A673 (cell line): ENCODE data around the gene PHF1. TPM values are rescaled to one million over a fixed set of nuclear protein-coding genes. Genes with fewer than 3 reads are reported as not detected.

Experiments
- BruUV-seq: library from RNA; stranded (reverse); fragments of 400-500 nt; replicated peaks from 2 replicates; lab custom pipeline; 2021; lab: Mats Ljungman, UMichigan
- CTCF ChIA-PET: fragments of 300-600 bp; sonication (Branson Sonifier 250); formaldehyde crosslinking; loops from one replicate; lab custom pipeline; 2022; ENCODE audit warnings: antibody characterized with exemption; lab: Charles Lee
- POLR2A ChIA-PET: fragments of 300-600 bp; sonication (Branson Sonifier 250); formaldehyde crosslinking; loops from one replicate; lab custom pipeline; 2022; ENCODE audit warnings: antibody characterized with exemption; ENCODE audit not compliant: low non-redundant PET; lab: Charles Lee
- DNase-seq: peaks from one replicate; pipeline ENCODE4 v3.0.0-alpha.2; 2015; ENCODE audit warnings: low spot score
- H3K27ac ChIP-seq: fragments of 200-600 bp; sonication (generic); 2 replicates; pipeline ENCODE4 v1.5.1; 2016; ENCODE audit warnings: mixed run types, low read depth, mild to moderate bottlenecking, mixed read lengths, antibody characterized with exemption, low read length; ENCODE audit not compliant: poor library complexity, severe bottlenecking
- H3K27me3 ChIP-seq: fragments of 200-600 bp; sonication (generic); replicated peaks from 2 replicates; pipeline ENCODE4 v1.6.1; 2017; ENCODE audit warnings: mixed run types, low read depth, mild to moderate bottlenecking, mixed read lengths, antibody characterized with exemption, low read length; ENCODE audit not compliant: insufficient read depth, poor library complexity
- H3K36me3 ChIP-seq: fragments of 200-600 bp; sonication (generic); 2 replicates; pipeline ENCODE4 v1.6.1; 2016; ENCODE audit warnings: mixed run types, mild to moderate bottlenecking, mixed read lengths, antibody characterized with exemption, low read length; ENCODE audit not compliant: insufficient read depth, poor library complexity, severe bottlenecking
- H3K4me1 ChIP-seq: fragments of 200-600 bp; sonication (generic); 2 replicates; pipeline ENCODE4 v1.6.1; 2017; ENCODE audit warnings: mixed run types, mild to moderate bottlenecking, mixed read lengths, antibody characterized with exemption, low read length; ENCODE audit not compliant: insufficient read depth, poor library complexity, severe bottlenecking
- H3K4me3 ChIP-seq: fragments of 200-600 bp; sonication (generic); 2 replicates; pipeline ENCODE4 v1.5.1; 2016; ENCODE audit warnings: low read depth, mixed run types, mild to moderate bottlenecking, mixed read lengths, low read length; ENCODE audit not compliant: poor library complexity, severe bottlenecking
- H3K9me3 ChIP-seq: fragments of 200-600 bp; sonication (generic); 2 replicates; pipeline ENCODE4 v1.6.1; 2016; ENCODE audit warnings: mixed run types, low read depth, mild to moderate bottlenecking, mixed read lengths, antibody characterized with exemption, low read length; ENCODE audit not compliant: poor library complexity, severe bottlenecking
- EZH2 ChIP-seq: fragments of 200-600 bp; sonication (generic); IDR thresholded peaks from 2 replicates; pipeline ENCODE4 v1.6.1; 2017; ENCODE audit warnings: borderline replicate concordance, low read depth, mild to moderate bottlenecking, mixed read lengths, antibody characterized with exemption, low read length; ENCODE audit not compliant: poor library complexity, severe bottlenecking
- intact Hi-C: fragments of 100-400 bp; cut with micrococcal nuclease; formaldehyde crosslinking; loops from one replicate; pipeline ENCODE4 v1.10.0; 2022; ENCODE audit not compliant: unreplicated experiment
- total RNA-seq: library from RNA; stranded (reverse); gene quantifications from 2 replicates; pipeline ENCODE4 v1.2.3, GENCODE V29; 2021
- TF ChIP-seq, protein P1 (sequence below): fragments of 300-800, 200-600 bp; sonication (generic); conservative IDR thresholded peaks from 2 replicates; pipeline ENCODE4 v1.5.1; 2017; ENCODE audit warnings: low read depth, mild to moderate bottlenecking, antibody characterized with exemption, low read length, moderate library complexity, mixed read lengths

The PHF1 gene
- total RNA-seq, 1 experiment from 2014 or later = 53.5 TPM

DNA sequence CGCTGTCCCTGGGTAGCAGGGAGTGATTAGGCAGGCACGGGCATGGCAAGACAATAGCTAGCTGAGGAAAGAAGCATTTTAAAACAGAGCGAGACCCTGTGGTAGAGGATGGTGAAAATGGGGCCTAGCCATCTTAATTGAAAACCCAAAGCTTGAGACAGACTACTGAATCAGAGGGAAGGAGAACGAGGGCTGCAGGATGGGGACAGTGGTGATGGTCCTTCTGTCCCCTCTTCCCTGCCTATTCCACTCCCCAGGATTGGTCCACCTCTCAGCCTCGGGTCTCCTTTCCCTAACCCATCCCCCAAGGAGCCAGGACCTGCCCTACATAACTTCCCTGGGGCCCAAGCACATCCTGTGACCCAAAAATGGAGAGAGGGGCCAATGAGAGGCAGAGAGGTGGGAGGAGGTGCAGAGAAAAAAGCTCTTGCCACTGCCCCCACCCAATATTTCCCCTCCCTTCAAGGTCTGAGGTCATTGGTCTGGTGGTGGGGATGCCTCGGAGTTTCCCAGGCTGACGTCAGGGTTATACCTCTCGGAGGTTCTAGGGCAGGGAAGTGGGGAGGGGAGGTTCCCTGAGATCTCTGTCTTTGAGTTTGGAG, 8.0 kb downstream of the PHF1 start:
- Histone ChIP-seq H3K36me3 (peaks cover 30% of the 10 kb centered on the region), H3K4me1 (peaks cover 24% of the 10 kb centered on the region), H3K27ac (peak overlapping the region; percentile 81), H3K9me3 (no peaks in the 10 kb centered on the region), H3K27me3 (no peaks in the 10 kb centered on the region), H3K4me3 (peak overlapping the region; percentile 61)
- ChIA-PET POLR2A (no interaction called here), CTCF (interaction anchor here (0.8 kb wide), 1 partner anchor 12 kb away, joined by 3 read pairs; no protein-coding TSS in a partner anchor)
- BruUV-seq = TSS peak; percentile 83
- TF ChIP-seq, protein P1, sequence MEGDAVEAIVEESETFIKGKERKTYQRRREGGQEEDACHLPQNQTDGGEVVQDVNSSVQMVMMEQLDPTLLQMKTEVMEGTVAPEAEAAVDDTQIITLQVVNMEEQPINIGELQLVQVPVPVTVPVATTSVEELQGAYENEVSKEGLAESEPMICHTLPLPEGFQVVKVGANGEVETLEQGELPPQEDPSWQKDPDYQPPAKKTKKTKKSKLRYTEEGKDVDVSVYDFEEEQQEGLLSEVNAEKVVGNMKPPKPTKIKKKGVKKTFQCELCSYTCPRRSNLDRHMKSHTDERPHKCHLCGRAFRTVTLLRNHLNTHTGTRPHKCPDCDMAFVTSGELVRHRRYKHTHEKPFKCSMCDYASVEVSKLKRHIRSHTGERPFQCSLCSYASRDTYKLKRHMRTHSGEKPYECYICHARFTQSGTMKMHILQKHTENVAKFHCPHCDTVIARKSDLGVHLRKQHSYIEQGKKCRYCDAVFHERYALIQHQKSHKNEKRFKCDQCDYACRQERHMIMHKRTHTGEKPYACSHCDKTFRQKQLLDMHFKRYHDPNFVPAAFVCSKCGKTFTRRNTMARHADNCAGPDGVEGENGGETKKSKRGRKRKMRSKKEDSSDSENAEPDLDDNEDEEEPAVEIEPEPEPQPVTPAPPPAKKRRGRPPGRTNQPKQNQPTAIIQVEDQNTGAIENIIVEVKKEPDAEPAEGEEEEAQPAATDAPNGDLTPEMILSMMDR = no peak
- no peak for TF ChIP-seq EZH2
- DNase-seq = no peak
- intact Hi-C loops = loop anchor here (10.0 kb wide), 1 partner anchor 104 kb away; the partner anchor contains the start of genes TAPBP and ZBTB22

DNA sequence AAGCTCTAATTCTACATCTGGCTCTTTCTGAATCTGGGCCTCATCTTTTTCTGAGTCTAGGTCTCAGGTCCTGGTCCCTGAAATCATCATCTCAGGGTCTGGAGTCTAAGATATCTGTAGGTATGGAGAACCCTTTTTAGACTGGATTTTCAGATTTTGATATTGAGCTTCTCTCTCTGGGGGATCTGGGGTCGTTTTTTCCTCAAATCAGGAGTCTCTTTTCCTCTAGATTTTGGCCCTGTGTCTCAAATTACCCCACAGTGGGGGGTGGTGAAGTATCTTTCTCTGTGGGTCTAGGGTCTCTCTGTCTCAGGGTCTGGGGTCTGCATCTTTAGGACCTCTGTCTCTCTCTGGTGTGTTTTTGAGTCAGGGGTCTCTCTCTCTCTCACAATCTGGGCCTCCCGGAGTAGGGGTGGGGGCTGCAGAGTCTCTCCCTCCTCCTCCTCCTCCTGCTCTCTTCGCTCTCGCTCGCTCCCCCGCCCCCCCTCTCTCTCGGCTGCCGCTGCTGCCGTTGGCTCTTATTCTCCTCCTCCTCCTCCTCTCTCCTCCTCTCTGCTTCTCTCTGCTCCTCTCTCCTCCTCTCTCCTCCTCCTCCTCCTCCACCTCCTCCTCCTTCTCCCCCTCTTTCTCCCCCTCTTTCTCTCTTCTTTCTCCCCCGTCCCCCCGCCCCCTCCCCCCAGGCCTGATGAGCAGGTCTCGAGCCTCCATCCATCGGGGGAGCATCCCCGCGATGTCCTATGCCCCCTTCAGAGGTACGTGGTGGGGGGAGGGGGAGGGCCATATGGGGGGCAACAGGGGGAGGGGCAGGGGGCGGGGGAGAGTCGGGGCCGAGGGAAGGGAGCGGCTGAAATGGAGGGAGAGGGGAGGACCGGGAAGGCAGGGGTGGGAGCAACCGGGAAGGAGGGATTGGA, 9.0 kb downstream of the PHF1 start, which contains the start of gene SYNGAP1:
SYNGAP1 (plus strand) TSS at position 486 of the 911 bp plus-strand sequence; CDS start at position 686, 200 bp downstream.
- Histone ChIP-seq H3K4me3 (peak within 1 kb of the TSS; percentile 40), H3K27ac (peak within 1 kb of the TSS; percentile 81), H3K9me3 (no peaks in the 10 kb centered on the region), H3K27me3 (no peaks in the 10 kb centered on the region), H3K36me3 (peaks cover 25% of the 10 kb centered on the region), H3K4me1 (peaks cover 31% of the 10 kb centered on the region)
- DNase-seq = peak; percentile 65
- ChIA-PET POLR2A (interaction anchor here (0.6 kb wide), 1 partner anchor 119 kb away, joined by 7 read pairs; no protein-coding TSS in a partner anchor), CTCF (no interaction called here)
- no peak for TF ChIP-seq EZH2
- TF ChIP-seq, protein P1 = no peak
- intact Hi-C loops = loop anchor here (10.0 kb wide), 3 partner anchors 105 to 445 kb away; partner anchors contain the start of genes TAPBP and ZBTB22
- BruUV-seq = no TSS peak

DNA sequence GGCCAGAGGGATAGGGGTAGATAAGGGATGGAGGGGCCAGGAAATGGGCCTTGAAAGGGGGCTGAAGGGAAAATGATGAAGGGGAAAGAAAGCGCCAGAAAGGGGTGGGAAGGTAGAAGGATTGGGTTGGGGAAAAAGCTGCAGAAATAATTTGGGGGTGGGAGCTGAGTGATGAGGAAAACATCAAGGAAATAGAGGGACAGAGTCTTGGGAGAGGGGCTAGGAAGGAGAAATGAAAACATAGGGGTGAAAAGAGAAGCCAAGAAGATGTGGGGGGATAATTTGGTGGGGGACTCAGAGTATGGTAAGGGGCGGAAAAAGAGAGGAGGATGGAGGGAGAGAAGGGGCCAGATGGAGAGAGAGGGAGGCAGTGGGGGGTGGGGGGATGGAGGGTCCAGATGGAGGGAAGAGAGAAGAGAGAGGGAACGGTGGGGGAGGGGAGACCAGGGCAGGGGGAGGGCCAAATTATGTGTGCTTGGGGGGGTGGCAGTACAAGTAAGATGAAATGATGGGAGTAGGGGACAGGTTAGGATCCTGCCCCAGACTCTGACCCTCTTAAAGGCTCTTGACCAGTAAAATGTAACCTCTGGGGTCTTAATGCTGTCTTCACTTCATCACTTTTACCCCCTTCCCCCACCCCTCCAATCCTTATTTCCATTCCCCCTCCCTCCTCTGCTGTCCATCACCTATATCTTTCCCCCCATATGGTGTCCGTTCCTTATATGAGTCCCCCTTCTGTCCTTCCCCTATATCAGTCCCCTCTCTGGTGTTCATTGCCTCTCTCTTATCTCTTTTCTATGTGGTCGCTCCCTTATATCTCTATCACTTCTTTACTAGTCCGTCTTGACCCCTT, 9.9 kb downstream of the PHF1 start:
- intact Hi-C loops = loop anchor here (10.0 kb wide), 2 partner anchors 154 to 446 kb away; no protein-coding TSS in a partner anchor
- Histone ChIP-seq H3K4me3 (peak overlapping the region; percentile 40), H3K27me3 (no peaks in the 10 kb centered on the region), H3K9me3 (no peaks in the 10 kb centered on the region), H3K27ac (no peak overlapping the region), H3K36me3 (peaks cover 17% of the 10 kb centered on the region), H3K4me1 (peaks cover 36% of the 10 kb centered on the region)
- BruUV-seq = no TSS peak
- ChIA-PET CTCF (no interaction called here), POLR2A (no interaction called here)
- TF ChIP-seq, protein P1 = no peak
- no peak for TF ChIP-seq EZH2
- peak; percentile 45 for DNase-seq
